Neural cell (in vitro differentiated cells): ENCODE results near the gene UBAP2. TPM values are rescaled to one million over a fixed set of nuclear protein-coding genes. Genes with fewer than 3 reads are reported as not detected.
A peak's percentile ranks its signal among the peaks of the same experiment; 100 is the strongest.

Source experiments
- H2AFZ ChIP-seq: fragments of 200-600, 300-800 bp; sonication (generic), shearing (Covaris generic); 2 replicates; pipeline ENCODE4 v1.6.0; 2014; ENCODE audit warnings: low read depth, mild to moderate bottlenecking, antibody characterized with exemption, low read length, moderate library complexity
- H3F3A ChIP-seq: fragments of 200-600 bp; shearing (Covaris generic); 2 replicates; pipeline ENCODE4 v1.6.1; 2016; ENCODE audit warnings: mild to moderate bottlenecking, moderate library complexity, mixed read lengths, antibody characterized with exemption, low read length; ENCODE audit not compliant: insufficient read depth, poor library complexity, severe bottlenecking
- H3K27ac ChIP-seq: fragments of 200-600, 300-800 bp; sonication (generic), shearing (Covaris generic); 2 replicates; pipeline ENCODE4 v1.5.1; 2014; ENCODE audit warnings: mild to moderate bottlenecking, low read length, moderate library complexity
- H3K27me3 ChIP-seq: fragments of 300-800, 200-600 bp; sonication (generic), shearing (Covaris generic); 2 replicates; pipeline ENCODE4 v1.6.0; 2014; ENCODE audit warnings: mild to moderate bottlenecking, low read depth, low read length, moderate library complexity; ENCODE audit not compliant: insufficient read depth
- H3K36me3 ChIP-seq: fragments of 300-800, 200-600 bp; sonication (generic), shearing (Covaris generic); 2 replicates; pipeline ENCODE4 v1.5.1; 2014; ENCODE audit warnings: mild to moderate bottlenecking, antibody characterized with exemption, low read length, moderate library complexity; ENCODE audit not compliant: insufficient read depth
- H3K4me2 ChIP-seq: fragments of 300-800, 200-600 bp; sonication (generic), shearing (Covaris generic); 2 replicates; pipeline ENCODE4 v1.6.0; 2014; ENCODE audit warnings: mild to moderate bottlenecking, low read length
- H3K4me3 ChIP-seq: fragments of 300-800, 200-600 bp; sonication (generic), shearing (Covaris generic); 2 replicates; pipeline ENCODE4 v1.5.1; 2014; ENCODE audit warnings: mild to moderate bottlenecking, low read length, moderate library complexity
- H3K79me2 ChIP-seq: fragments of 200-600 bp; shearing (Covaris generic); replicated peaks from 2 replicates; pipeline ENCODE4 v1.6.0; 2014; ENCODE audit warnings: mild to moderate bottlenecking, low read length, moderate library complexity; ENCODE audit not compliant: insufficient read depth
- H3K9ac ChIP-seq: fragments of 300-800, 200-600 bp; sonication (generic), shearing (Covaris generic); 2 replicates; pipeline ENCODE4 v1.6.1; 2016; ENCODE audit warnings: mild to moderate bottlenecking, low read length, mixed read lengths
- H3K9me2 ChIP-seq: fragments of 200-600 bp; shearing (Covaris generic); 2 replicates; pipeline ENCODE4 v1.6.1; 2016; ENCODE audit warnings: mild to moderate bottlenecking, low read length, mixed read lengths; ENCODE audit not compliant: insufficient read depth
- H3K9me3 ChIP-seq: fragments of 200-600, 300-800 bp; sonication (generic), shearing (Covaris generic); 2 replicates; pipeline ENCODE4 v1.6.1; 2016; ENCODE audit warnings: mild to moderate bottlenecking, mixed run types, low read length, moderate library complexity, mixed read lengths
- H4K20me1 ChIP-seq: fragments of 200-600 bp; shearing (Covaris generic); 2 replicates; pipeline ENCODE4 v1.6.1; 2016; ENCODE audit warnings: mild to moderate bottlenecking, mixed run types; ENCODE audit not compliant: insufficient read depth
- CTCF ChIP-seq: fragments of 450-650 bp; IDR thresholded peaks from 2 replicates; pipeline ENCODE4 v1.5.1; 2014; ENCODE audit warnings: antibody characterized with exemption, mild to moderate bottlenecking, moderate library complexity; ENCODE audit not compliant: poor library complexity, severe bottlenecking
- EP300 ChIP-seq: fragments of 450-650 bp; conservative IDR thresholded peaks from 2 replicates; pipeline ENCODE4 v1.6.1; 2014; ENCODE audit warnings: antibody characterized with exemption, mild to moderate bottlenecking, moderate library complexity; ENCODE audit not compliant: poor library complexity, severe bottlenecking
- EZH2 ChIP-seq: fragments of 200-600, 300-800 bp; shearing (Covaris generic), sonication (generic); IDR thresholded peaks from 2 replicates; pipeline ENCODE4 v1.6.1; 2014; ENCODE audit warnings: antibody characterized with exemption, low read length, borderline replicate concordance, mild to moderate bottlenecking; ENCODE audit not compliant: insufficient read depth, poor library complexity, severe bottlenecking
- MXI1 ChIP-seq: fragments of 450-650 bp; conservative IDR thresholded peaks from 2 replicates; pipeline ENCODE4 v1.6.1; 2014; ENCODE audit warnings: antibody characterized with exemption, mild to moderate bottlenecking; ENCODE audit not compliant: poor library complexity, severe bottlenecking
- POLR2AphosphoS5 ChIP-seq: IDR thresholded peaks from 2 replicates; pipeline ENCODE4 v1.6.1; 2012
- RAD21 ChIP-seq: fragments of 450-650 bp; conservative IDR thresholded peaks from 2 replicates; pipeline ENCODE4 v1.6.1; 2014; ENCODE audit warnings: antibody characterized with exemption, mild to moderate bottlenecking, moderate library complexity
- REST ChIP-seq: IDR thresholded peaks from 2 replicates; pipeline ENCODE4 v1.6.1; 2012; ENCODE audit warnings: borderline replicate concordance
- SMC3 ChIP-seq: fragments of 450-650 bp; conservative IDR thresholded peaks from 2 replicates; pipeline ENCODE4 v1.6.1; 2014; ENCODE audit warnings: antibody characterized with exemption, mild to moderate bottlenecking, moderate library complexity; ENCODE audit not compliant: poor library complexity
- TAF1 ChIP-seq: IDR thresholded peaks from 2 replicates; pipeline ENCODE4 v1.6.1; 2012; ENCODE audit warnings: low read depth
- polyA plus RNA-seq: library from polyadenylated mRNA; depleted of rRNA; stranded (reverse); fragments of >200 nt; gene quantifications from 2 replicates; pipeline ENCODE4 v1.2.3, GENCODE V29; 2014

UBAP2 gene
- polyA plus RNA-seq, 1 donor from 2014 or later, result 9.2 TPM

- Histone ChIP-seq H3F3A (no peaks in the 10 kb centered on the region), H3K27ac (peak overlapping the region; percentile 95), H3K9ac (peak overlapping the region; percentile 96), H3K36me3 (no peaks in the 10 kb centered on the region), H3K4me3 (peak overlapping the region; percentile 85), H2AFZ (peak overlapping the region; percentile 77), H3K79me2 (peaks cover 37% of the 10 kb centered on the region), H3K9me3 (no peaks in the 10 kb centered on the region), H3K9me2 (no peaks in the 10 kb centered on the region), H3K4me2 (peak overlapping the region; percentile 34), H4K20me1 (no peaks in the 10 kb centered on the region), H3K27me3 (no peaks in the 10 kb centered on the region)
- TF ChIP-seq TAF1 (no peak), EZH2 (no peak), SMC3 (no peak), REST (no peak), POLR2AphosphoS5 (no peak), MXI1 (no peak), CTCF (no peak), EP300 (no peak), RAD21 (no peak)
Observed at GRCh38 chr9:34049630-34050384, 1.1 kb upstream of the UBAP2 start.

- Histone ChIP-seq H3K79me2 (peaks cover 51% of the 10 kb centered on the region), H3K9me2 (no peaks in the 10 kb centered on the region), H3K4me2 (peak overlapping the region; percentile 87), H2AFZ (peak overlapping the region; percentile 77), H3K9ac (peak overlapping the region; percentile 96), H3K36me3 (no peaks in the 10 kb centered on the region), H4K20me1 (no peaks in the 10 kb centered on the region), H3K27me3 (no peaks in the 10 kb centered on the region), H3K9me3 (no peaks in the 10 kb centered on the region), H3K4me3 (peak overlapping the region; percentile 85), H3F3A (no peaks in the 10 kb centered on the region), H3K27ac (peak overlapping the region; percentile 95)
- TF ChIP-seq TAF1 (no peak), SMC3 (peak; percentile 32)
Observed at GRCh38 chr9:34047864-34048726, 592 bp downstream of the UBAP2 start.
